Endodermal cell (in vitro differentiated cells): ENCODE data around the gene COL20A1. TPM values are rescaled to one million over a fixed set of nuclear protein-coding genes. Genes with fewer than 3 reads are reported as not detected.

Source experiments
- DNase-seq: peaks from one replicate; pipeline ENCODE4 v3.0.0-alpha.2; 2017
- H3K27ac ChIP-seq: 2 replicates; pipeline ENCODE4 v1.5.1; 2013; ENCODE audit warnings: mild to moderate bottlenecking, low read depth, low read length, moderate library complexity
- H3K27me3 ChIP-seq: 2 replicates; pipeline ENCODE4 v1.6.1; 2013; ENCODE audit warnings: mild to moderate bottlenecking, low read length, moderate library complexity; ENCODE audit not compliant: insufficient read depth, control insufficient read depth, poor library complexity, severe bottlenecking
- H3K36me3 ChIP-seq: 2 replicates; pipeline ENCODE4 v1.7.0; 2013; ENCODE audit warnings: mild to moderate bottlenecking, low read length, moderate library complexity; ENCODE audit not compliant: control insufficient read depth, insufficient read depth
- H3K4me1 ChIP-seq: one replicate; pipeline ENCODE4 v1.7.0; 2013; ENCODE audit warnings: low read length; ENCODE audit not compliant: control insufficient read depth, insufficient read depth
- H3K4me3 ChIP-seq: 2 replicates; pipeline ENCODE4 v1.5.1; 2013; ENCODE audit warnings: mild to moderate bottlenecking, low read length, moderate library complexity
- H3K9ac ChIP-seq: 2 replicates; pipeline ENCODE4 v1.6.1; 2013; ENCODE audit warnings: mild to moderate bottlenecking, low read length, moderate library complexity; ENCODE audit not compliant: poor library complexity, severe bottlenecking; ENCODE audit errors: extremely low read depth
- H3K9me3 ChIP-seq: 2 replicates; pipeline ENCODE4 v1.6.1; 2013; ENCODE audit warnings: mild to moderate bottlenecking, low read length, moderate library complexity; ENCODE audit not compliant: control insufficient read depth
- H3K27ac Mint-ChIP-seq: 2 replicates; pipeline ENCODE4 v1.8.0; 2020; ENCODE audit warnings: mixed read lengths
- H3K27me3 Mint-ChIP-seq: 2 replicates; pipeline ENCODE4 v1.8.0; 2021; ENCODE audit warnings: mild to moderate bottlenecking, mixed read lengths; ENCODE audit not compliant: insufficient read depth
- H3K36me3 Mint-ChIP-seq: 2 replicates; pipeline ENCODE4 v1.8.0; 2020; ENCODE audit warnings: low read depth, mixed read lengths
- H3K4me1 Mint-ChIP-seq: 2 replicates; pipeline ENCODE4 v1.8.0; 2020; ENCODE audit warnings: mixed read lengths
- H3K4me3 Mint-ChIP-seq: 2 replicates; pipeline ENCODE4 v1.8.0; 2020; ENCODE audit warnings: mild to moderate bottlenecking, moderate library complexity, mixed read lengths
- H3K9me3 Mint-ChIP-seq: 2 replicates; pipeline ENCODE4 v1.8.0; 2020; ENCODE audit warnings: mild to moderate bottlenecking, mixed read lengths
- WGBS, 2 experiments: methylation state at CpG; one replicate each; pipeline versions ENCODE4 v1.1.5 to v1.1.7; 2013; ENCODE audit warnings: missing lambda C conversion rate in 2 of 2, mixed read lengths in 1 of 2; ENCODE audit not compliant: insufficient coverage in 1 of 2, insufficient read length in 1 of 2; 5-methylcytosine and 5-hydroxymethylcytosine counted together
- total RNA-seq, 2 donors: library from RNA; stranded (reverse); fragmentation: NEBNext Ultra II Directional in 1 of 2; extraction: Animal tissue kit (Norgen Biotek cat#: 25700) in 1 of 2; gene quantifications; 2 replicates in 1 of 2; 3 replicates in 1 of 2; pipeline ENCODE4 v1.2.1, GENCODE V29; 2021
- TF ChIP-seq, protein P1 (sequence below): fragments of 200-600 bp; sonication (generic); conservative IDR thresholded peaks from 2 replicates; pipeline ENCODE4 v1.5.0; 2021; ENCODE audit warnings: antibody characterized with exemption, mild to moderate bottlenecking

Gene COL20A1
- total RNA-seq, 2 donors from 2014 or later = 0.44 TPM; not detected in 1

DNA sequence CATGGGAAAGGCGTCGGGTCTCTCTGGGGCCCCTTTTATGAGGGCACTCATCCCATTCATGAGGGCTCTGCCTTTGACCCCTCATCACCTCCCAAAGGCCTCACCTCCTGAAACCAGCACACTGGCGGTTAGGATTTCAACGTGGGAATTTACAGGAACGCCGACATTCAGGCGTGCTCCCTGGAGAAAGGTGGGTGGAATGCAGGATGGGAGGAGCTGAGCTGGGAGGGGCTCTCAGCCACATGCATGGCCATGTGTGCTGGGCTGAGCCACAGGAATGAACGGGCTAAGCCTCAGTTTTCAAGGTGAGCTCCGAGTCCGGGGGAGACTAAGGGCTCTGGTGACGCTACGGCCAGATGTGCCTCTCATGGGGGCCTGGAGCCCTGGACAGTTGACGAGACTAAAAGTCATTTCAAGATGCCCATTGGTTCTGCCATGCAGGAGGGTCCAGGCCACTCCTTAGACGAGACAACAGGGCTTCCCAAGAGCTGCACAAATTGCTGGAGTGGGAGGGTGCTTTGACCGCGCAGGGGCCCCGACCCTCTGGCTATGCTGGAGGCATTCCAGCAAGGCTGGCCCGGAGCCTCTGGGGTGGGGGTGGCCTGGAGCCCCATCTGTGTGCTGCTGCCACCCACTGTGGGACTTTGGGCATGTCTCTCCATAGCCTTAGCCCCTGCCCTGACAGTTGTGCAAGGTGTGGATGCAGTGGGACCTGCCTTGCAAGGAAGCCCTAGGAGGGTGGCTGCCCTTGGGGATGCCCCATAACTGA, 24.1 kb upstream of the COL20A1 start:
- no peaks in the 10 kb centered on the region for H3K36me3 ChIP-seq
- H3K9me3 Mint-ChIP-seq = no peaks in the 10 kb centered on the region
- no peaks in the 10 kb centered on the region for H3K9me3 ChIP-seq
- peak; percentile 68 for DNase-seq
- no peak overlapping the region for H3K4me3 Mint-ChIP-seq
- H3K27ac ChIP-seq = no peak overlapping the region
- WGBS, 2 experiments = 65 to 79% methylated on average over 16 to 18 of the region's 18 CpGs
- H3K4me3 ChIP-seq = no peak overlapping the region
- H3K27me3 Mint-ChIP-seq = no peaks in the 10 kb centered on the region
- TF ChIP-seq, protein P1, sequence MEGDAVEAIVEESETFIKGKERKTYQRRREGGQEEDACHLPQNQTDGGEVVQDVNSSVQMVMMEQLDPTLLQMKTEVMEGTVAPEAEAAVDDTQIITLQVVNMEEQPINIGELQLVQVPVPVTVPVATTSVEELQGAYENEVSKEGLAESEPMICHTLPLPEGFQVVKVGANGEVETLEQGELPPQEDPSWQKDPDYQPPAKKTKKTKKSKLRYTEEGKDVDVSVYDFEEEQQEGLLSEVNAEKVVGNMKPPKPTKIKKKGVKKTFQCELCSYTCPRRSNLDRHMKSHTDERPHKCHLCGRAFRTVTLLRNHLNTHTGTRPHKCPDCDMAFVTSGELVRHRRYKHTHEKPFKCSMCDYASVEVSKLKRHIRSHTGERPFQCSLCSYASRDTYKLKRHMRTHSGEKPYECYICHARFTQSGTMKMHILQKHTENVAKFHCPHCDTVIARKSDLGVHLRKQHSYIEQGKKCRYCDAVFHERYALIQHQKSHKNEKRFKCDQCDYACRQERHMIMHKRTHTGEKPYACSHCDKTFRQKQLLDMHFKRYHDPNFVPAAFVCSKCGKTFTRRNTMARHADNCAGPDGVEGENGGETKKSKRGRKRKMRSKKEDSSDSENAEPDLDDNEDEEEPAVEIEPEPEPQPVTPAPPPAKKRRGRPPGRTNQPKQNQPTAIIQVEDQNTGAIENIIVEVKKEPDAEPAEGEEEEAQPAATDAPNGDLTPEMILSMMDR = no peak
- no peaks in the 10 kb centered on the region for H3K4me1 ChIP-seq
- H3K27me3 ChIP-seq = no peaks in the 10 kb centered on the region
- peaks cover 5% of the 10 kb centered on the region for H3K4me1 Mint-ChIP-seq
- no peak overlapping the region for H3K27ac Mint-ChIP-seq
- H3K36me3 Mint-ChIP-seq = peaks cover 4% of the 10 kb centered on the region
- H3K9ac ChIP-seq = no peak overlapping the region

- Histone ChIP-seq H3K36me3 (peaks cover under 1% of the 10 kb centered on the region), H3K9me3 (no peaks in the 10 kb centered on the region), H3K27me3 (no peaks in the 10 kb centered on the region), H3K4me3 (no peak overlapping the region), H3K4me1 (no peaks in the 10 kb centered on the region), H3K9ac (no peak overlapping the region), H3K27ac (no peak overlapping the region)
- H3K4me1 Mint-ChIP-seq = peaks cover 7% of the 10 kb centered on the region
- no peaks in the 10 kb centered on the region for H3K9me3 Mint-ChIP-seq
- H3K27ac Mint-ChIP-seq = no peak overlapping the region
- 88 to 92% methylated on average over 7 to 9 of the region's 9 CpGs for WGBS, 2 experiments
- peaks cover 4% of the 10 kb centered on the region for H3K36me3 Mint-ChIP-seq
- no peak overlapping the region for H3K4me3 Mint-ChIP-seq
- no peak for DNase-seq
- TF ChIP-seq, protein P1 = no peak
- H3K27me3 Mint-ChIP-seq = no peaks in the 10 kb centered on the region
Measured at GRCh38 chr20:63269724-63270123, 23.3 kb upstream of the COL20A1 start.

DNA sequence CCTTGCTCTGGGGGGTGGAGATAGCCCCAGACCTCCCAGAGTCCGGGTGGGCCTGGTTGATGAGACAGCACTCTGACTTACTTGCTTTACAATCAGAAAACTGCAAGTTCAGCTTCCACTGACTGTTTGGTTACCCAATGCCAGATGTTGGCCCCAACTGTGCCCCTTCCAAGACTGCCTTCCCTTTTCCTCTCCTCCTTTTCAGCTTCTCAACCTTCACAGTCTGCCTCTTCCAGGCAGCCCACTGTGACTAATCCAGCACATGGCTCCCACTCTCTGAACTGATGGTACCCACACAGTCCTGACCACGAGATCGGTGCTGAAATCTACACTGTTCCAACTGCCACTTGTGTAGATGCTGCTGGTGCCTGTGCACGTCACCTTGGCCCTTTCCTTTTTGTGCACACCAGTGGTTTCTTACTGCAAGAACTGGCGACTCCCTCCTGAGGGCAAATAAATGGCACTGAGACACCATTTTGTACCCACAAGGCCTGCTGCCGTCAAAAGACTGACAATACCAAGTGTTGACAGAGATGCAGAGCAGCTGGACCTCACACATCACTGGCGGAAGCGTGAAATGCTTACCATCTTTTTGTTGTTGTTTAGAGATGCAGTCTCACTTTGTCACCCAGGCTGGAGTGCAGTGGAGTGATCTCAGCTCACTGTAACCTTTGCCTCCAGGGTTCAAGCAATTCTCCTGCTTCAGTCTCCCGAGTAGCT, 22.2 kb upstream of the COL20A1 start:
- Histone ChIP-seq H3K4me1 (no peaks in the 10 kb centered on the region), H3K9ac (no peak overlapping the region), H3K9me3 (no peaks in the 10 kb centered on the region), H3K27me3 (no peaks in the 10 kb centered on the region), H3K36me3 (peaks cover 9% of the 10 kb centered on the region), H3K4me3 (no peak overlapping the region), H3K27ac (no peak overlapping the region)
- Mint-ChIP-seq H3K4me1 (peaks cover 7% of the 10 kb centered on the region), H3K4me3 (peak overlapping the region; percentile 84), H3K9me3 (no peaks in the 10 kb centered on the region), H3K27ac (no peak overlapping the region), H3K36me3 (peaks cover 4% of the 10 kb centered on the region), H3K27me3 (no peaks in the 10 kb centered on the region)
- no peak for DNase-seq
- TF ChIP-seq, protein P1 = no peak
- 93 to 96% methylated on average over 7 to 9 of the region's 9 CpGs for WGBS, 2 experiments
